HG03103 (cell line): Measurements from ENCODE around the gene MAP3K20.
"Not testable (repeated sequence)": the region's sequence is repeated elsewhere in the genome, so short reads cannot be mapped to it uniquely, and the experiment has no call there.

Experiments
- ATAC-seq: cut with Tn5 transposase; IDR thresholded peaks from one replicate; pipeline ENCODE4 v1.9.1; 2021; ENCODE audit warnings: low read depth; ENCODE audit not compliant: unreplicated experiment

The MAP3K20 gene

GRCh38 chr2:173153301-173153885, 77.7 kb downstream of the MAP3K20 start:
- ATAC-seq: no peak

DNA sequence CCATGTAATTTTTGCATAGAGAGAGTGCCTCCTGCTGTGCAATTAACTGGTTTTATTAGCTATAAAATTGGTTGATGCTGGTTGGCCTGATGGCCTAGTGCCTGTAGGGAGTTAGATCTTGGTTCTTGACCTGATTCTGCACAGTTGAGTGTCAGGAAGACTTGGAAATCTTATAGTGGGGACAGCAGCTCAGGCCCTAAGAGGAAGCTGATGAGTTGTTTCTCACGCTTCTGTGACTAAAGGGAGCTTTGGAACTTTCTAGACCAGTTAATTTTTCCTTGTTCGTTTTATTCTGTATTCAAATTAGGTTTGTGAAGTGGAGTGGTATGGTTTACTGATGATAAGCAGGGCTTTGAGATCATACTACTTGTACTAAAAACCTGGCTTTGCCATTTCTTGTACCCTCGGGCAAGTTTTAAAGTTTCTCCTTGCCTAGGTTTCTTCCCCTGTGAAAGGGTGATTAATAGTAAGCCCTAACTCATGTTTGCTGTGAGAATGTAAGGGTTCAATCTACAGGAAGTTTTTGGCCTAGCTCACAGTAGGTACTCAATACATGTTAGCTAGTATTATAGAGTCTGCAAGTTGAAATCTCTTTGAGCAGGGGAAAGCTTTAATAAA, 82.1 kb downstream of the MAP3K20 start:
- ATAC-seq: no peak

GRCh38 chr2:173159791-173160463, 84.3 kb downstream of the MAP3K20 start:
- no peak for ATAC-seq

- ATAC-seq: no peak
Measured at GRCh38 chr2:173160618-173161017, 85.0 kb downstream of the MAP3K20 start.

GRCh38 chr2:173161040-173161439, 85.4 kb downstream of the MAP3K20 start:
- no peak for ATAC-seq

GRCh38 chr2:173161507-173161906, 85.9 kb downstream of the MAP3K20 start:
- no peak for ATAC-seq

DNA sequence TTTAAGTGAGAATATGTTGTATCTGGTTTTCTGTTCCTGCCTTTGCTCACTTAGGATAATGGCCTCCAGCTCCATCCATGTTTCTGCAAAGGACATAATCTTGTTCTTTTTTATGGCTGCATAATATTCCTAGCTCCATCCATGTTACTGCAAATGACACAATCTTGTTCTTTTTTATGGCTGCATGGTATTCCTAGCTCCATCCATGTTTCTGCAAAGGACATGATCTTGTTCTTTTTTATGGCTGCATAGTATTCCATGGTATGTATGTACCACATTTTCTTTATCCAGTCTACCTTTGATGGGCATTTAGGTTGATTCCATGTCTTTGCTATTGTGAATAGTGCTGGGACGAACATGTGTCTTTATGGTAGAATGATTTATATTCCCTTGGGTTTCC, 87.7 kb downstream of the MAP3K20 start:
- not testable (repeated sequence) for ATAC-seq

DNA sequence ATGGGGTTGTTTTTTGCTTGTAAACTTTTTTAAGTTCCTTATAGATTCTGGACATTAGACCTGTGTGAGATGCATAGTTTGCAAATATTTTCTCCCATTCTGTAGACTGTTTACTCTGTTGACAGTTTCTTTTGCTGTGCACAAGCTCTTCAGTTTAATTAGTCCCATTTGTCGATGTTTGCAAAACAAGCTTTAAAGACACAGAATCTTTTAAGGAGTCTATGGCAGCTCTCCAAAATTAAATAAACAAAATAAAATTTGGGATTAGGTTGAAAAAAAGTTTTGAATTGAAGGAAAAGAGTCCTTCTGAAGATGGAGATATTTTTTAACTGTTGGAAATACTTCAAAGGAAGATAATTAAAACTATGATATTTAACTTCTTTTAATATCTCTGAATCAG, 88.8 kb downstream of the MAP3K20 start:
- no peak for ATAC-seq

- no peak for ATAC-seq
Measured at GRCh38 chr2:173165443-173166238, 90.0 kb downstream of the MAP3K20 start.

- ATAC-seq: no peak
Measured at GRCh38 chr2:173171321-173171720, 95.7 kb downstream of the MAP3K20 start.

- no peak for ATAC-seq
Measured at GRCh38 chr2:173171924-173172643, 96.4 kb downstream of the MAP3K20 start.

DNA sequence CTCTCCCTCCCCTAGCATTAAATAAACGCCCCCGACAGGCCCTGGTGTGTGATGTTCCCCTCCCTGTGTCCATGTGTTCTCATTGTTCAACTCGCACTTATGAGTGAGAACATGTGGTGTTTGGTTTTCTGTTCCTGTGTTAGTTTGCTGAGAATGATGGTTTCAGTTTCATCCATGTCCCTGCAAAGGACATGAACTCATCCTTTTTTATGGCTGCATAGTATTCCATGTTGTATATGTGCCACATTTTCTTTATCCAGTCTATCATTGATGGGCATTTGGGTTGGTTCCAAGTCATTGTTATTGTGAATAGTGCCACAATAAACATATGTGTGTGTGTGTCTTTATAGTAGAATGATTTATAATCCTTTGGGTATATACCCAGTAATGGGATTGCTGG, 98.7 kb downstream of the MAP3K20 start:
- ATAC-seq: not testable (repeated sequence)

GRCh38 chr2:173175222-173175621, 99.6 kb downstream of the MAP3K20 start:
- ATAC-seq: no peak

- no peak for ATAC-seq
Measured at GRCh38 chr2:173181982-173182381, 106.3 kb downstream of the MAP3K20 start.

DNA sequence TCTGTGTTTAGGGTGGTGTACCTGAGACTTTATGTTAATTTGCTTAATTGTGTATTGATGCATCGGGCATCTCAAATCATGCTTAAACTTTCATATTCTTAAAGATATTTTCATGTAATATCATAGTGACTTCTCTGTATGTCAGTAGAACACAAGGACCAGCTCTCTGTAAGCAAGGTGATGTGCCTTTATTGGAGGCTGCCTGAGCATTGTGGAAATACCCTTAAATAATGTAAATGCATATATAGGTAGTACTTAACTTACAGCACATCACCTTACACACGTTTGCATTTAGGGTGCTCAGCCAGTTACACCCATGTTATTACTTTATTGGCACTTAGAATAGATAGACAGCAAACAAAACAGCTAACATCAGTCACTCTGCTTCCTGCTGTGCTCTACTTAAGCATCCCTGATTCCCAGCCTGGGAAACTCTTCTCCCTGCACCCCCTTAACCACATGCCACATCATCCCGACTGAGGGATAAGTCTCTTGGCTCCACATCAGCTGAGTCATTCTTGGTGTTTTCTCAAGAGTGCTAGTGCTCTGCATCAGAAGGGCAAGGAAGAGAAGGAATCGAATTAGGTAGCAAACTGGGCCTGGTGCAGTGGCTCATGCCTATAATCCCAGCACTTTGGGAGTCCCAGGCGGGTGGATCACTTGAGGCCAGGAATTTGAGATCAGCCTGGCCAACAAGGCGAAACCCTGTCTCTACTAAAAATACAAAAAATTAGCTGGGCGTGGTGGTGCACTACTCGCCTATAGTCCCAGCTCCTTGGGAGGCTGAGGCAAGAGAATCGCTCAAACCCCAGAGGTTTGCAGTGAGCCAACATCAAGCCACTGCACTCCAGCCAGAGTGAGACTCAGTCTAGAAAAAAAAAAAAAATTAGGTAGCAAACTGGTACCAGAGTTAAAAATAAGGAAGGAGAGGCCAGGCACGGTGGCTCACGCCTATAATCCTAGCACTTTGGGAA, 108.7 kb downstream of the MAP3K20 start:
- no peak for ATAC-seq

- no peak for ATAC-seq
Measured at GRCh38 chr2:173185437-173185836, 109.8 kb downstream of the MAP3K20 start.

GRCh38 chr2:173187941-173188788, 112.5 kb downstream of the MAP3K20 start:
- ATAC-seq: no peak

DNA sequence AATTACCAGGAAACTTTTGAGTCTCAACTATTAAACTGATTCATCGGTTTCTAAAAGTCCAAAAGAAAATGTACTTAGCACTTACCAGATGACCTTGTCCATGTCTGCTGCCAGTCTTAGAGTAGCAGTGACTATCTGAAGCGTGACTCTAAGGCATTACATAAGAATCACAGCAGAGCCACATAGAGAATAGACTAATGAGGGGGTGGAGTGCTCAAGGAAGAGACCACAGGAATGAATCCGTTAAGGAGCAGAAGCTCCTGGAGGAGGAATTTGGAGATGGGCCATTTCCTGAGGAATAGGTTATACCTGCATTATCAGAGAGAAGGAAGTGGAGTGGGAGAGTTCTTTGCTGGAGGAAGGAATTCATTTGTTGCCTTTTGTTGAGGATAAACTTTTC, 116.0 kb downstream of the MAP3K20 start:
- no peak for ATAC-seq

GRCh38 chr2:173192071-173192470, 116.4 kb downstream of the MAP3K20 start:
- ATAC-seq: no peak
